Pancreas (tissue), 10 donors: ENCODE results near the gene PALLD. TPM values are rescaled to one million over a fixed set of nuclear protein-coding genes. Genes with fewer than 3 reads are reported as not detected.

Source experiments
- ATAC-seq, 4 donors: fragments of 200-7000 bp; cut with Tn5 transposase; one replicate each; pipeline versions ENCODE4 v1.8.0 to v1.9.1; 2020; ENCODE audit warnings: mild to moderate bottlenecking in 4 of 4, moderate library complexity in 4 of 4
- DNase-seq, 6 donors: peaks; one replicate each; pipeline ENCODE4 v3.0.0-alpha.2; 2020
- FAIRE-seq: peaks from 2 replicates; lab custom pipeline; 2012; peaks lifted over from hg19 to GRCh38; lab: Jason Lieb, UNC
- H3K27ac ChIP-seq, 4 donors: fragments of 200-600 bp; sonication (generic); 1 replicate in 3 of 4; 2 replicates in 1 of 4; pipeline versions ENCODE4 v1.5.0 to v1.8.0; 2020
- H3K27me3 ChIP-seq, 4 donors: fragments of 200-600 bp; one replicate each; pipeline ENCODE4 v1.8.0; 2021
- H3K36me3 ChIP-seq, 3 donors: fragments of 200-600 bp; sonication (generic) in 1 of 3; one replicate each; pipeline versions ENCODE4 v1.5.0 to v1.8.0; 2020 to 2021
- H3K4me1 ChIP-seq, 3 donors: fragments of 200-600 bp; one replicate each; pipeline ENCODE4 v1.8.0; 2021
- H3K4me3 ChIP-seq, 4 donors: fragments of 200-600 bp; sonication (generic) in 2 of 4; one replicate each; pipeline versions ENCODE4 v1.5.0 to v1.8.0; 2020 to 2021
- H3K9me3 ChIP-seq, 4 donors: fragments of 200-600 bp; one replicate each; pipeline ENCODE4 v1.8.0; 2021
- WGBS, 2 donors: extraction: QIAGEN DNeasy Blood & Tissue Kit; methylation state at CpG; one replicate each; pipeline ENCODE4 v1.1.7; 2013; 5-methylcytosine and 5-hydroxymethylcytosine counted together
- intact Hi-C, 3 donors: fragments of 100-400 bp; cut with DNase I; formaldehyde crosslinking; loops; one replicate each; pipeline versions ENCODE4 v1.11.1 to v1.14.2; 2022
- polyA plus RNA-seq, 2 donors: library from polyadenylated mRNA; stranded (reverse); fragments of 200-250 nt; gene quantifications; one replicate each; pipeline ENCODE4 v1.2.3, GENCODE V29; 2013
- total RNA-seq, 6 donors: library from RNA; stranded (reverse); fragmentation: NEBNext Ultra II Directional in 4 of 6; extraction: Animal tissue kit (Norgen Biotek cat#: 25700) in 4 of 6; gene quantifications; one replicate each; pipeline versions ENCODE4 v1.2.1 to v1.2.4, GENCODE V29; 2021 to 2023
- TF ChIP-seq, protein P1 (sequence below), 4 donors: fragments of 200-600 bp; sonication (generic) in 3 of 4; IDR thresholded peaks; one replicate each; pipeline versions ENCODE4 v1.5.0 to v1.8.0; 2021; ENCODE audit warnings: antibody characterized with exemption in 4 of 4
- donor health status: healthy with polysubstance abuse.
- donor health status: DM: no; HTN: no; CAD: no; lungs with moderate emphysema.
- donor health status: DM: no; HTN: no; CAD: no.
- donor health status: control.
- donor health status: control.
- donor health status: Bipolar disorder and iron deficiency.
- donor health status: DM: yes; HTN: yes; CAD: no.
- donor health status: DM: no; HTN: no; CAD: no.
- donor health status: DM: no; HTN: no; CAD: no.
- donor health status: DM: yes; HTN: yes; CAD: no.

Gene PALLD
- total and polyA plus RNA-seq, 8 donors: 4.4 to 44.2 (median 14.1) TPM

DNA sequence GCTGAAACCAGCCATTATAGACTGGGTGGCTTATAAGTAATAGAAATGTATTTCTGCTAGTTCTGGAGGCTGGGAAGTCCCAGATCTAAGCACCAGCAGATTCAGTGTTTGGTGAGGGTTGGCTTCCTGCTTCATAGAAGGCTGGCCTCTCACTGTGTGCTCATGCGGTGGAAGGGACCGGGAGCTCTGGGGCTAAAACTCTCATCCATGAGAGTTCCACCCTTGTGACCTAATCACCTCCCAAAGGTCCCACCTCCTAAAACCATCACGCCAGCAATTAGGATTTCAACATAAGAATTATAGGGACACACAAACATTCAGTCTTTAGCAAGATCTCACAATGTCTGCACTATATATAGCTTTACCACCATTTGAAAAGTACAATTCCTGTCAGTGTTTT is 298.0 kb downstream of the PALLD start:
- ATAC-seq: no peak
- TF ChIP-seq, protein P1, sequence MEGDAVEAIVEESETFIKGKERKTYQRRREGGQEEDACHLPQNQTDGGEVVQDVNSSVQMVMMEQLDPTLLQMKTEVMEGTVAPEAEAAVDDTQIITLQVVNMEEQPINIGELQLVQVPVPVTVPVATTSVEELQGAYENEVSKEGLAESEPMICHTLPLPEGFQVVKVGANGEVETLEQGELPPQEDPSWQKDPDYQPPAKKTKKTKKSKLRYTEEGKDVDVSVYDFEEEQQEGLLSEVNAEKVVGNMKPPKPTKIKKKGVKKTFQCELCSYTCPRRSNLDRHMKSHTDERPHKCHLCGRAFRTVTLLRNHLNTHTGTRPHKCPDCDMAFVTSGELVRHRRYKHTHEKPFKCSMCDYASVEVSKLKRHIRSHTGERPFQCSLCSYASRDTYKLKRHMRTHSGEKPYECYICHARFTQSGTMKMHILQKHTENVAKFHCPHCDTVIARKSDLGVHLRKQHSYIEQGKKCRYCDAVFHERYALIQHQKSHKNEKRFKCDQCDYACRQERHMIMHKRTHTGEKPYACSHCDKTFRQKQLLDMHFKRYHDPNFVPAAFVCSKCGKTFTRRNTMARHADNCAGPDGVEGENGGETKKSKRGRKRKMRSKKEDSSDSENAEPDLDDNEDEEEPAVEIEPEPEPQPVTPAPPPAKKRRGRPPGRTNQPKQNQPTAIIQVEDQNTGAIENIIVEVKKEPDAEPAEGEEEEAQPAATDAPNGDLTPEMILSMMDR (IDR thresholded peaks at IDR 0.05): no peak

DNA sequence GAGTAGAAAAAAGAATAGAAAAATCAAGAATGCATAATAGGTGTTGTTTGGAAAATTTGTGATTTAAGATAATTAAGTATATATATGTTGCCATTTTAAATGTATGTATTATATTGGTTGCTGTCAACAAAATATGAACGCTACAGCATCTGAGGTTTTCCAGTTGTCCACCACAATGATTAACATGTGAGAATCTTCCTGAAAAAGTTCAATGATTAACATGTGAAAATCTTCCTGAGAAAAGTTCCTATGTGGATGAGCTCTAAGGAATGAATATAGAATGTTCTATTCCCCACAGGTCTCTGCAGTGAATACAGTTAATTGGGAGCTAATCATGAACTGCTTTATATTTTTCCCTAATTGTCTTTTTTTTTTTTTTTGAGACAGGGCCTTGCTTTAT is 298.5 kb downstream of the PALLD start:
- no peak for FAIRE-seq
- intact Hi-C loops: no loop called here
- WGBS, 2 donors: 86 to 97% methylated on average over 1 of the region's 1 CpG

More for the DNA sequence above, 298.0 kb downstream of the PALLD start:
- H3K27ac ChIP-seq: no peak overlapping the region
- no peaks in the 10 kb centered on the region for H3K27me3 ChIP-seq
- FAIRE-seq (no peak), DNase-seq (no peak)
- no peaks in the 10 kb centered on the region for H3K4me1 ChIP-seq
- no peaks in the 10 kb centered on the region for H3K9me3 ChIP-seq
- H3K36me3 ChIP-seq: no peaks in the 10 kb centered on the region
- WGBS, 2 donors: 88 to 94% methylated on average over 3 of the region's 3 CpGs
- intact Hi-C loops: no loop called here
- H3K4me3 ChIP-seq: no peak overlapping the region

DNA sequence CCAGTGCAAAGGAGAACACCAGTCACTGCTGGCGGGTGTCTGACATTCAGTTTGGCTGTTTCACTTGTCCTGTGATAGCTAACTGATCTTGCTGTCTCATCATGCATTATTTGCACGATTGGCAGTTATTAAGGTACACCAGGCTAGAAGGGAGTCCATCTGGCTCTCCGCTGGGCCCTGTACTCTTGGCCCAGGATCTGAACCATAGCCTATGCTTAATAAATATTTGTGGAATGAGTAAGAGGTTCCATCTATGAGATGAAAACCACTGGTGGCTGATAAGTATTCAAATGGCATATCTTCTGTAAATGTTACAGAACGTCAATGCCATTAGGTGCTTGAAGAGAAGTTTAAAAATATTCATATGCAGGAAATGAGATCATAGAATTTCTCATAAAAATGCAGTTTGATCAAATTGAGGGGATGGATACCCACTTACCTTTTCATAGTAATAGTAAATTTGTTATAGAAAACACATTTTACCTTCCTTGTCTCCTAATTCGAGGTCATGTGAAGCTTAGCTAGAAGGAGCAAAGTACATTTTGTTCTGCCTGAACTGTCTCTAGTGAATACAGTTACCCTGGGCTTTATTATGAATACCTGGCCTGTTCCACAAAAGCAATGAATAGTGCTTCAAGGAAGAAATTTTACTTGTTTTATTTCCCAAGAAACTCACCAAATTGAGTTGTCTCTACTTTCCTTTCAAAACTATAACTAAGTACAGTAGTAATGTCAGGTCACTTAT is 299.7 kb downstream of the PALLD start:
- H3K4me3 ChIP-seq: no peak overlapping the region
- H3K4me1 ChIP-seq: no peaks in the 10 kb centered on the region

More for the DNA sequence above, 298.5 kb downstream of the PALLD start:
- no peak overlapping the region for H3K27ac ChIP-seq
- H3K4me1 ChIP-seq: no peaks in the 10 kb centered on the region
- H3K9me3 ChIP-seq: no peaks in the 10 kb centered on the region
- H3K27me3 ChIP-seq: no peaks in the 10 kb centered on the region
- DNase-seq (no peak), ATAC-seq (no peak)
- H3K36me3 ChIP-seq: no peaks in the 10 kb centered on the region
- TF ChIP-seq, protein P1 (IDR thresholded peaks at IDR 0.05): no peak
- H3K4me3 ChIP-seq: no peak overlapping the region

DNA sequence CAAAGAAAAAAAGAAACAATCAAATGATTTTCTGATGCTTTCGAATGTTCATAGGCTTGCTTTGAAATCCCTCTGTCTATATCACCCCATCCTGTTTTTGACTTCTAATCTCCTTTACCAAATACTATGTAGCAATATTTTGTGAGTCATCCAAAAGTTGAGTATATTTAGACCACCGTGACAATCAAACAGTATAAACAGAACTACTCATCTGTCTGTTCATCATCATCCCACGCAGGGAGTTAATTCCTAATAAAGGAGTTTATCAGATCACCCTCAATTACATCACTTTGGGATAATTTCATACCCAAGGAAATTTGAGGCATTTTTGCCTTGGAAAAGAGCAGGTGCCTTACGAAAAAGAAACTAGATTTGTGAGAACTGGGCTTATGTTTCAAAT is 300.3 kb downstream of the PALLD start:
- peak in 2 of 4 donors; percentile 47 to 51 for ATAC-seq
- H3K36me3 ChIP-seq: no peaks in the 10 kb centered on the region
- H3K9me3 ChIP-seq: no peaks in the 10 kb centered on the region
- WGBS, 2 donors: 65 to 66% methylated on average over 4 of the region's 4 CpGs
- no peak overlapping the region for H3K27ac ChIP-seq
- intact Hi-C loops: no loop called here
- DNase-seq: no peak
- no peak overlapping the region for H3K4me3 ChIP-seq
- no peaks in the 10 kb centered on the region for H3K27me3 ChIP-seq
- no peak for FAIRE-seq
- H3K4me1 ChIP-seq: no peaks in the 10 kb centered on the region
- TF ChIP-seq, protein P1 (IDR thresholded peaks at IDR 0.05): no peak

More for the DNA sequence above, 299.7 kb downstream of the PALLD start:
- Histone ChIP-seq H3K27me3 (no peaks in the 10 kb centered on the region), H3K9me3 (no peaks in the 10 kb centered on the region), H3K36me3 (no peaks in the 10 kb centered on the region), H3K27ac (peak overlapping the region in 1 of 4 donors; percentile 10)
- intact Hi-C loops: no loop called here
- TF ChIP-seq, protein P1 (IDR thresholded peaks at IDR 0.05): no peak
- ATAC-seq (peak in 3 of 4 donors; percentile 77 to 92 (median 89)), DNase-seq (no peak), FAIRE-seq (no peak)
- 55% methylated on average over 5 of the region's 5 CpGs for WGBS, 2 donors
